Neural cell (in vitro differentiated cells): ENCODE results near the gene ETFA. TPM values are rescaled to one million over a fixed set of nuclear protein-coding genes. Genes with fewer than 3 reads are reported as not detected.

Source experiments
- H2AFZ ChIP-seq: fragments of 200-600, 300-800 bp; sonication (generic), shearing (Covaris generic); 2 replicates; pipeline ENCODE4 v1.6.0; 2014; ENCODE audit warnings: low read depth, mild to moderate bottlenecking, antibody characterized with exemption, low read length, moderate library complexity
- H3F3A ChIP-seq: fragments of 200-600 bp; shearing (Covaris generic); 2 replicates; pipeline ENCODE4 v1.6.1; 2016; ENCODE audit warnings: mild to moderate bottlenecking, moderate library complexity, mixed read lengths, antibody characterized with exemption, low read length; ENCODE audit not compliant: insufficient read depth, poor library complexity, severe bottlenecking
- H3K27ac ChIP-seq: fragments of 200-600, 300-800 bp; sonication (generic), shearing (Covaris generic); 2 replicates; pipeline ENCODE4 v1.5.1; 2014; ENCODE audit warnings: mild to moderate bottlenecking, low read length, moderate library complexity
- H3K27me3 ChIP-seq: fragments of 300-800, 200-600 bp; sonication (generic), shearing (Covaris generic); 2 replicates; pipeline ENCODE4 v1.6.0; 2014; ENCODE audit warnings: mild to moderate bottlenecking, low read depth, low read length, moderate library complexity; ENCODE audit not compliant: insufficient read depth
- H3K36me3 ChIP-seq: fragments of 300-800, 200-600 bp; sonication (generic), shearing (Covaris generic); 2 replicates; pipeline ENCODE4 v1.5.1; 2014; ENCODE audit warnings: mild to moderate bottlenecking, antibody characterized with exemption, low read length, moderate library complexity; ENCODE audit not compliant: insufficient read depth
- H3K4me2 ChIP-seq: fragments of 300-800, 200-600 bp; sonication (generic), shearing (Covaris generic); 2 replicates; pipeline ENCODE4 v1.6.0; 2014; ENCODE audit warnings: mild to moderate bottlenecking, low read length
- H3K4me3 ChIP-seq: fragments of 300-800, 200-600 bp; sonication (generic), shearing (Covaris generic); 2 replicates; pipeline ENCODE4 v1.5.1; 2014; ENCODE audit warnings: mild to moderate bottlenecking, low read length, moderate library complexity
- H3K79me2 ChIP-seq: fragments of 200-600 bp; shearing (Covaris generic); replicated peaks from 2 replicates; pipeline ENCODE4 v1.6.0; 2014; ENCODE audit warnings: mild to moderate bottlenecking, low read length, moderate library complexity; ENCODE audit not compliant: insufficient read depth
- H3K9ac ChIP-seq: fragments of 300-800, 200-600 bp; sonication (generic), shearing (Covaris generic); 2 replicates; pipeline ENCODE4 v1.6.1; 2016; ENCODE audit warnings: mild to moderate bottlenecking, low read length, mixed read lengths
- H3K9me2 ChIP-seq: fragments of 200-600 bp; shearing (Covaris generic); 2 replicates; pipeline ENCODE4 v1.6.1; 2016; ENCODE audit warnings: mild to moderate bottlenecking, low read length, mixed read lengths; ENCODE audit not compliant: insufficient read depth
- H3K9me3 ChIP-seq: fragments of 200-600, 300-800 bp; sonication (generic), shearing (Covaris generic); 2 replicates; pipeline ENCODE4 v1.6.1; 2016; ENCODE audit warnings: mild to moderate bottlenecking, mixed run types, low read length, moderate library complexity, mixed read lengths
- H4K20me1 ChIP-seq: fragments of 200-600 bp; shearing (Covaris generic); 2 replicates; pipeline ENCODE4 v1.6.1; 2016; ENCODE audit warnings: mild to moderate bottlenecking, mixed run types; ENCODE audit not compliant: insufficient read depth
- CTCF ChIP-seq: fragments of 450-650 bp; IDR thresholded peaks from 2 replicates; pipeline ENCODE4 v1.5.1; 2014; ENCODE audit warnings: antibody characterized with exemption, mild to moderate bottlenecking, moderate library complexity; ENCODE audit not compliant: poor library complexity, severe bottlenecking
- EP300 ChIP-seq: fragments of 450-650 bp; conservative IDR thresholded peaks from 2 replicates; pipeline ENCODE4 v1.6.1; 2014; ENCODE audit warnings: antibody characterized with exemption, mild to moderate bottlenecking, moderate library complexity; ENCODE audit not compliant: poor library complexity, severe bottlenecking
- EZH2 ChIP-seq: fragments of 200-600, 300-800 bp; shearing (Covaris generic), sonication (generic); IDR thresholded peaks from 2 replicates; pipeline ENCODE4 v1.6.1; 2014; ENCODE audit warnings: antibody characterized with exemption, low read length, borderline replicate concordance, mild to moderate bottlenecking; ENCODE audit not compliant: insufficient read depth, poor library complexity, severe bottlenecking
- MXI1 ChIP-seq: fragments of 450-650 bp; conservative IDR thresholded peaks from 2 replicates; pipeline ENCODE4 v1.6.1; 2014; ENCODE audit warnings: antibody characterized with exemption, mild to moderate bottlenecking; ENCODE audit not compliant: poor library complexity, severe bottlenecking
- POLR2AphosphoS5 ChIP-seq: IDR thresholded peaks from 2 replicates; pipeline ENCODE4 v1.6.1; 2012
- RAD21 ChIP-seq: fragments of 450-650 bp; conservative IDR thresholded peaks from 2 replicates; pipeline ENCODE4 v1.6.1; 2014; ENCODE audit warnings: antibody characterized with exemption, mild to moderate bottlenecking, moderate library complexity
- REST ChIP-seq: IDR thresholded peaks from 2 replicates; pipeline ENCODE4 v1.6.1; 2012; ENCODE audit warnings: borderline replicate concordance
- SMC3 ChIP-seq: fragments of 450-650 bp; conservative IDR thresholded peaks from 2 replicates; pipeline ENCODE4 v1.6.1; 2014; ENCODE audit warnings: antibody characterized with exemption, mild to moderate bottlenecking, moderate library complexity; ENCODE audit not compliant: poor library complexity
- TAF1 ChIP-seq: IDR thresholded peaks from 2 replicates; pipeline ENCODE4 v1.6.1; 2012; ENCODE audit warnings: low read depth
- polyA plus RNA-seq: library from polyadenylated mRNA; depleted of rRNA; stranded (reverse); fragments of >200 nt; gene quantifications from 2 replicates; pipeline ENCODE4 v1.2.3, GENCODE V29; 2014

Gene ETFA
- polyA plus RNA-seq, 1 donor from 2014 or later, result 145 TPM

- Histone ChIP-seq H3K79me2 (no peaks in the 10 kb centered on the region), H3K9me3 (no peaks in the 10 kb centered on the region), H3K9me2 (no peaks in the 10 kb centered on the region), H2AFZ (no peak overlapping the region), H4K20me1 (no peaks in the 10 kb centered on the region), H3K4me3 (no peak overlapping the region), H3K27ac (no peak overlapping the region), H3F3A (no peaks in the 10 kb centered on the region), H3K27me3 (no peaks in the 10 kb centered on the region), H3K9ac (no peak overlapping the region), H3K36me3 (no peaks in the 10 kb centered on the region), H3K4me2 (no peak overlapping the region)
- TF ChIP-seq RAD21 (no peak), MXI1 (no peak), POLR2AphosphoS5 (no peak), SMC3 (no peak), EZH2 (no peak), EP300 (no peak), CTCF (no peak), REST (no peak), TAF1 (no peak)
Observed at GRCh38 chr15:76234337-76234889, 76.9 kb downstream of the ETFA start.

GRCh38 chr15:76233921-76234320 lies 77.3 kb downstream of the ETFA start:
- Histone ChIP-seq H3K27ac (no peak overlapping the region), H3K4me2 (no peak overlapping the region), H3K36me3 (no peaks in the 10 kb centered on the region), H3K4me3 (no peak overlapping the region), H3K9me3 (no peaks in the 10 kb centered on the region), H3F3A (no peaks in the 10 kb centered on the region), H3K79me2 (no peaks in the 10 kb centered on the region), H4K20me1 (no peaks in the 10 kb centered on the region), H3K9ac (no peak overlapping the region), H3K9me2 (no peaks in the 10 kb centered on the region), H2AFZ (no peak overlapping the region), H3K27me3 (no peaks in the 10 kb centered on the region)
- no peak for TF ChIP-seq EP300
- TF ChIP-seq EZH2, result no peak
- TF ChIP-seq SMC3, result no peak
- TF ChIP-seq POLR2AphosphoS5, result no peak
- TF ChIP-seq MXI1, result no peak
- TF ChIP-seq TAF1, result no peak
- no peak for TF ChIP-seq CTCF
- no peak for TF ChIP-seq RAD21
- no peak for TF ChIP-seq REST
